DMS 273 (cell line): Measurements from ENCODE around the gene SMURF2.

Experiments used
- DNase-seq: peaks from one replicate; lab custom pipeline; 2025; ENCODE audit not compliant: unreplicated experiment; lab: John Stamatoyannopoulos, UW

Gene SMURF2

DNA sequence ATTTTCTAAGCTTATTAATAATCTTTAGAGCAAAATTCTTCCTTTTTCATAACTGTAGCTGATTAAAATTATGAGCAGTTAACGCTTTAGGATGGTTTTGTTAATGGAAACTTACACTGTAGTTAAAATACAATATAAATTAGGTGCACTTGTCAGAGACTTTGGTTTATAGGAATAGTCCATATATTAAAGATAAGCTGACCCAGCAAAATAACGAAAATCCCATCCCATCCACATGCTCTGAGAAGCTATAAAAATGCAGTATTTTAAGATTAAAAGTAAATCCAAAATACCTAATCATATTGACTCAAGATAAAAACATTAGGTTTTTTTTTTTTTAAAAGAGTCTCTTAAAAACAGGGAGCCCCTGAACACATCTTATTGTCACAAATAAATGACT, 117.4 kb downstream of the SMURF2 start:
- no peak for DNase-seq

GRCh38 chr17:64540118-64540776, 121.9 kb downstream of the SMURF2 start:
- no peak for DNase-seq

GRCh38 chr17:64538508-64539130, 123.5 kb downstream of the SMURF2 start:
- peak; percentile 10 for DNase-seq

- DNase-seq: no peak
Observed at GRCh38 chr17:64537488-64537887, 124.6 kb downstream of the SMURF2 start.

- no peak for DNase-seq
Observed at GRCh38 chr17:64536913-64537312, 125.2 kb downstream of the SMURF2 start.

DNA sequence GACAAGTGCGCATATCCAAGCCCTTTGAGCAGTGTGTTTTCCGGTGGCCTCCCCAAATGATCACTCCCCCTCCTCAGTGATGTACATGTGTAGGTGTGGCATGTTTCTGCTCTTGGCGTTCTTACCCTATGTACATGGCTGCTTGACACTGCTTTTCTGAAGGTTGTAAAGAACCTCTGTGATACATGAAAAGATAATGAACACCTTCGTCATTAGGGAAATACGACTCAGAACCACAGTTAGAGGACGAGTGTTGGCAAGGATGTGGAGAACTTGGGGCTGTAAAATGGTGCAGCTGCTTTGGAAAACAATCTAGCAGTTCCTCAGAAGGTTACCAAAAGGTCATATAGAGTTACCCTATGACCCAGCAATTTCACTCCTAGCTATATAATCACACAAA, 126.8 kb downstream of the SMURF2 start:
- DNase-seq: no peak

- DNase-seq: no peak
Observed at GRCh38 chr17:64534187-64534586, 127.9 kb downstream of the SMURF2 start.

- no peak for DNase-seq
Observed at GRCh38 chr17:64533784-64534183, 128.3 kb downstream of the SMURF2 start.

DNA sequence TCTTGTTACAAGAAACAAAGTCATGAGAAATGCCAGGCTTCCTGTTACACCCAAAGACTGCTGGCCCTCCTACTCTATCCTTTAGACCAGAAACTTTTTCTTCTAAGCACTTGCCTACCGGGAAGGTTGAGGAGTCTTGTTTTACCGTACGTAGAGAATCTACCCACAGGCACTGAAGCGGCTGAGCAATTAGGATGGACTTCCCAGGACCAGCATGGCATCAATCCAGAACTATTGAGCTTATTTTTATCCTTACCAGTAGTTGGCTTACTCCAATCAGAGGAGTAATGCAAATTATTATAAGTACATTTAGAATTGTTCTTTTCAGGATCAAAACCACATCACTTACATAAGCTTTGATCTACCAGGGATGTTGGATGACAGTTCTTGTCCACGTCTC, 129.7 kb downstream of the SMURF2 start:
- no peak for DNase-seq

DNA sequence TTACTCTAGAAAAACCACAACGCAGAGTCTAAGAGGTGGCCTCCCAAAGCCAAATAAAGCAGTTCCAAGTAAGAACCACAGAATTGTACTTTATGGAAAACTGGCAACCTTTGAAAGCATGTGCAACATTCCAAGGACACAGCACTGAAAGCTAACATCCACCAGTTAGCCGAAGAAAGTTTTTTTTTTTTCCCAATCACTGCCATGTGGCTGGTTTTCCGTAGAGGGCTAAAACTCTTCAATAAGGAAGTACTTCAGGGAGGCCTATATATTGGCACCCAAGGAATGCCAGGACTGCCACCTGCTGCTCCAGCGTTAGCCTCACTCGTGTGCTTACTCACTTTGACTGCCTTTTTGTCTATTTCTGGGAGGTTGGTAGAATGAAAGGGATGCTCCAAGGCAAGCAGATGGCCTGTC, 130.1 kb downstream of the SMURF2 start:
- DNase-seq: no peak

- no peak for DNase-seq
Observed at GRCh38 chr17:64529221-64529620, 132.9 kb downstream of the SMURF2 start.

DNA sequence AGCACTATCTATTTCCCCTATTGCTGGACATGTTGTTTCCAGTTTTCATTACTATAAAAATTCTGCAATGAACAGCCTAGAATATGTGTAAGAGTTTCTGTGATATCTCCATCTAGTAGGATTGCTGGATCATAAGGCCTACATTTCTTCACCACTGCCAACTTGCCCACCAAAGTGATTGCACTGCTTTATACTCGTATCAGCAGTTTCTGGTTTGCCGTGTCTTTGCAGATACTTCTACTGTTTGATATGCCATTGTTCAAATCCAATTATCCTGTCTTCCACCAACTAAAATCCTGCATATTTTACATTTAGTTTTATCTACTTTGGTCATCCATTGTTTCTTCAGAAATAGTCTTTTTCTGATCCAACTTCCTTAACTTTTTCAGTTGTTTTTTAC, 134.2 kb downstream of the SMURF2 start:
- no peak for DNase-seq

DNA sequence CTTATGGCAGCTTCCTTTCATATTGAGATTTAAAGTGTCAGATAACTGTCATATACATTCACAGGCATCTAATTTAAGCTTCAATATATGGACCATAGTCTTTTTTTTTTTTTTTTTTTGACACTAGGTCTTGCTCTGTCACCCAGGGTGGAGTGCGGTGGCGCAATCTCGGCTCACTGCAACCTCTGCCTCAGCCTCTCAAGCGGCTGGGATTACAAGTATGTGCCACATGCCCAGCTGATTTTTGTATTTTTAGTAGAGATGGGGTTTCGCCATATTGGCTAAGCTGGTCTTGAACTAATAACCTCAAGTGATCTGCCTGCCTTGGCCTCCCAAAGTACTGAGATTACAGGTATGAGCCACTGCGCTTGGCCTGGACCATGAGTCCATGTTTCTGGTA, 141.7 kb downstream of the SMURF2 start:
- DNase-seq: no peak

DNA sequence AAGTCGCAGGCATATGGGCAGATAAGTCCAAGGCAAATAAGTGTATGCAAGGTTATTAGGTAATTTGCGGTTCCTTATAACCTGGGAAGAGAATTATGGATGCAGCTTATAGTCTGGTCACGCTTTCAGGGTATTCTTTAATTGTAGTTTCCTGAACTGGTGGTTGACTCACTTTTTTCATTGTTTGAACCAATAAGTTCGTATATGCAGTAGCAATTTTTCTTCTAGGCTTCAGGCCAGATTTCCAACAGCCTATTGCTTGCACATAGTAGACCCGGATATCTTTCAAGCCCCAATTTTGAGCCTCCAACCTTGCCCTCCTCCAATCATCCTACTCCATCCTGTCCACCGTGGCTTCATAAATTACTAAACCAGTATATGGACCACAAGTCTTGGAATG, 142.5 kb downstream of the SMURF2 start:
- DNase-seq: no peak

DNA sequence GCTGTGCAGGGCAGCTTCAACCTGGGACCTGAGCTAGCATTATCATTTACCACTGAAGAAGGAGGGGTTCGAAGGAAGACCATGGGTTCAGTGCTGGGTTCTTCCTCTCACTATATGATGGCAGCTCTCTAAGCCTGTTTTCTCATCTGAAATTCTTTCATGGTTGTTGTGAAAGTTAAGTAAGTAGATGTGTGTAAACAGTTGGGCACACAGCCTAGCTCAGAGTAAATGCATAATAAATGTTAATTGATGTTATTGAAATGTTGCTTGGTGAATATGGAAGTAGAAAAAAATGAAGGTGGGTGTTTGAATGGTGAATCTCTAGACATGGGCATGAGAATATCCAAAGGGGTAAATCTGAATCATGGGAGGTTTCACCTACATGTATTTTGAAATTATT, 146.3 kb downstream of the SMURF2 start:
- no peak for DNase-seq

DNA sequence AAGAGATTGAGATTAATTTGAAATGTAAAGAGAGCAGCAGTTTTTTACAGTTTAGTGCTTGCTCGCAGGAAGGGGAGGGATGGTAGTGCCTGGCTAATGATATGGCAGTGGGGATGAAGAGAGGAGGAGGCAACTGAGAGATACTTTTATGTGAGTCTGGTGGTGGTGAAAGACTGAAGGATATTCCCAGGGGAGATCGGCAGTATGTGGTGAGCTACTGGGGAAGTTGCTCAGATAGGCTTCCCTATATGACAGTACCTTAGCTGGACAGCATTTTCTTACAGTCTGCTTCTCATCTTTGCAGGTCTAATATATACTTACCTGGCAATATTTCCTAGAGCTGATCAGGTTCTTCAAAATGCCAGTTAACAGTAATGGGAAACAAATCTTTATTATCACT, 146.7 kb downstream of the SMURF2 start:
- no peak for DNase-seq

DNA sequence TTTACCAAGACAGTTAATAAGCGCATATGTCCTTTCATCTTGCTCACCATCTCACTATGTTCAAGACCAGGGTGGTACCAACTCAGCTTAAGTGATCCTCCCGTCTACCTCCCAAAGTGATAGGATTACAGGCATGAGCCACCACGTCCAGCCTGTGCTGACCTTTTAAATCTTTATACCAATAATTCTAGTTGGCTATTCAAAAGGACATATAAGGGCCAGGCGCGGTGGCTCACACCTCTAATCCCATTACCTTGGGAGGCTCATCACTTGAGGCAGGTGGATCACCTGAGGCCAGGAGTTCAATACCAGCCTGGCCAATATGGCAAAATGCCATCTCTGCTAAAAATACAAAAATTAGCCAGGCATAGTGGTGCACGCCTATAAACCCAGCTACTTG, 152.9 kb downstream of the SMURF2 start:
- no peak for DNase-seq

GRCh38 chr17:64508683-64509082, 153.4 kb downstream of the SMURF2 start:
- no peak for DNase-seq

DNA sequence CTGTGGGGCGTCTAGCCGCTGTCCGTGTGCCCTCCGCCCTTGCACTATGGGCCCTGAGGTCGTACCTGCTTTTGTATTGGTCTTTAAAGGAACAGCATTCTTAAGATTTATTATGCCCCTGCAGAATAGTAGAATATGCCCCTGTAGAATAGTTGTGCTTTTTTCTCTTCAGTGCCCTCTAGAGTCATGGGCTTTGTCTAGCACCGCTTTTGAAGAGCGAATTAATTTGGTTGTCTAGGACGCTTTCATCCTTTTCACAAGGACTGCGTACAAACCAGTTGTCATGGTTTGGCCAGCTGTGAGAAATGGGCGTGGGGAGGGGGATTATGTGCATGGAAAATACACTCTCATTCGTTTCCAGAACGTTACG, 154.7 kb downstream of the SMURF2 start:
- peak; percentile 87 for DNase-seq

DNA sequence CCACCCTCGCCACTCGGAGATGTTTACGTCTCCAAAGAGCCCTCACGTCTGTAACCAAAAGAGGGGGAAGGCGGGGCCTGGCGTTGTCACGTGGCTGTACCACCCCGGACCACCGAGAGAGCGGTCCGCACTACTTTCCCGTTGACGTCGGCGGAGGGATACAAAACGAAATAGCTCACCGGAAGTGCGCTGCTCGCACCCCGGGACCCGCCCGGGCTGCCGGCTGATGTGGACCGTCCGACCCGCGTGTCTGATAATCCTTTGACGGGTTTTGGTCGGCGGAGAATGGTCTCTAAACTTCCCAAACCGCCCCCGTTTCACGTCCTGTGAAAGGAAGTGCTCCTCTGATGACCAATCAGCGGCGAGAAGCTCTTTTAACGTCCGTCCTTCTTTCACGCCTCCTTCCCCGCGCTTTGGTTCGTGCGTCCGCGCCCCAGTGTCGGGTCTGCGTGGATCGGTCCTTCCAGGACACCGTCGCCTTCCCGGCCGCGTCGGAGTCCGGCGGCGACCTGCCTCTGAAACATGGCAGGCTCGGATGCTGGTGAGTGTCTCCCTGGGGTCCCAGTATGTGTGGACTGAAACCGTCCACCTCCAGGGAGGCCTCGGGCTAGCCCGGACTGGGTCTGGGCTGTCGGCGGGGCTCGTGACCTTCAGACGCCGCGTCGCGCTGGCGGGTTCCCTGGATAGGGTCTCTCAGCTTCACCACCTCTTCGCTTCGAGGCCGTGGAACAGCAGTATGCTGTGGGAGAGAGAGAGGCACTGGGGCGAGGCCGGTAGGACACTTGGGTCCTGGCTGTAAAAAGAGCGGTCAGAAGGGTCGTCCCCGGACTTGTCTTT, 155.3 kb downstream of the SMURF2 start, which contains the start of gene CEP95:
CEP95 (plus strand) TSS at position 402 of the 837 bp plus-strand sequence; CDS start at position 523, 121 bp downstream.
- peak; percentile 99 for DNase-seq

- peak; percentile 99 for DNase-seq
Observed at GRCh38 chr17:64506201-64506575, 155.9 kb downstream of the SMURF2 start, which contains the start of gene DDX5. TSS of gene DDX5 (minus strand) at chr17:64506289. CDS start at chr17:64506119, 170 bp downstream.
